GM12878 (cell line): ENCODE measurements around the gene MCEMP1. TPM values are rescaled to one million over a fixed set of nuclear protein-coding genes. Genes with fewer than 3 reads are reported as not detected.

ENCODE experiments used
- ATAC-seq: fragments of 200-7000 bp; cut with Tn5 transposase; 3 replicates; pipeline ENCODE4 v1.9.1; 2020; ENCODE audit warnings: mild to moderate bottlenecking, moderate library complexity
- BruUV-seq: library from RNA; stranded (reverse); fragments of 400-500 nt; replicated peaks from 2 replicates; lab custom pipeline; 2021; lab: Mats Ljungman, UMichigan
- CTCF ChIA-PET: fragments of 300-600 bp; sonication (Branson Sonifier 250); formaldehyde crosslinking; extraction: SDS; loops from one replicate; lab custom pipeline; 2021; ENCODE audit warnings: inconsistent platforms; lab: Yijun Ruan, JAX
- POLR2A ChIA-PET: fragments of 350-600 bp; formaldehyde crosslinking; extraction: SDS; loops from one replicate; lab custom pipeline; 2021; ENCODE audit warnings: inconsistent platforms; lab: Charles Lee
- RAD21 ChIA-PET: fragments of 300-600 bp; sonication (Branson Sonifier 250); formaldehyde crosslinking; loops from one replicate; lab custom pipeline; 2023; ENCODE audit warnings: antibody characterized with exemption; ENCODE audit not compliant: unreplicated experiment; lab: Charles Lee
- SMC1A ChIA-PET: fragments of 300-600 bp; sonication (Branson Sonifier 250); formaldehyde crosslinking; loops from one replicate; lab custom pipeline; 2023; ENCODE audit not compliant: unreplicated experiment, uncharacterized antibody; lab: Charles Lee
- DNase-seq: peaks from one replicate; pipeline ENCODE4 v3.0.0-alpha.2; 2011; ENCODE audit warnings: low read depth, low spot score
- FAIRE-seq: peaks from 3 replicates; lab custom pipeline; 2011; peaks lifted over from hg19 to GRCh38; lab: Jason Lieb, UNC
- H2AFZ ChIP-seq: 2 replicates; pipeline ENCODE4 v1.6.0; 2011; ENCODE audit warnings: low read depth, low read length, control low read depth; ENCODE audit not compliant: control insufficient read depth
- H3K27ac ChIP-seq: 2 replicates; pipeline ENCODE4 v1.5.1; 2011; ENCODE audit warnings: control low read depth; ENCODE audit not compliant: control insufficient read depth, insufficient read depth
- H3K27me3 ChIP-seq, 2 experiments: replicated peaks in 1 of 2; 2 replicates each; pipeline versions ENCODE4 v1.6.0 to v1.6.1; 2011; ENCODE audit warnings: low read length in 1 of 2; ENCODE audit not compliant: control insufficient read depth in 2 of 2, insufficient read depth in 2 of 2
- H3K36me3 ChIP-seq, 2 experiments: 2 replicates each; pipeline ENCODE4 v1.5.1; 2011; ENCODE audit warnings: low read length in 1 of 2; ENCODE audit not compliant: control insufficient read depth in 2 of 2, insufficient read depth in 2 of 2
- H3K4me1 ChIP-seq: 2 replicates; pipeline ENCODE4 v1.6.1; 2011; ENCODE audit warnings: mild to moderate bottlenecking, low read length, moderate library complexity, mixed read lengths; ENCODE audit not compliant: control insufficient read depth, insufficient read depth
- H3K4me2 ChIP-seq: 2 replicates; pipeline ENCODE4 v1.6.0; 2011; ENCODE audit warnings: control low read depth; ENCODE audit not compliant: control insufficient read depth, insufficient read depth
- H3K4me3 ChIP-seq: fragments of 200-600 bp; sonication (generic); 2 replicates; pipeline ENCODE4 v1.5.1; 2016
- H3K79me2 ChIP-seq: 2 replicates; pipeline ENCODE4 v1.6.0; 2011; ENCODE audit warnings: low read length; ENCODE audit not compliant: control insufficient read depth, insufficient read depth
- H3K9ac ChIP-seq: 2 replicates; pipeline ENCODE4 v1.8.0; 2011; ENCODE audit warnings: low read length, control low read depth, mixed read lengths; ENCODE audit not compliant: control insufficient read depth, insufficient read depth
- H3K9me3 ChIP-seq: replicated peaks from 3 replicates; pipeline ENCODE4 v1.5.1; 2011; ENCODE audit warnings: mild to moderate bottlenecking, low read length; ENCODE audit not compliant: control insufficient read depth, insufficient read depth
- H4K20me1 ChIP-seq: 2 replicates; pipeline ENCODE4 v1.6.0; 2011; ENCODE audit not compliant: control insufficient read depth, insufficient read depth
- BCL3 ChIP-seq: IDR thresholded peaks from 2 replicates; pipeline ENCODE4 v1.6.1; 2011; ENCODE audit warnings: borderline replicate concordance, low read depth, mild to moderate bottlenecking, moderate library complexity, low read length; ENCODE audit not compliant: insufficient read depth, poor library complexity, severe bottlenecking
- ELK1 ChIP-seq: IDR thresholded peaks from 2 replicates; pipeline ENCODE4 v1.6.1; 2012; ENCODE audit warnings: low read depth, low read length, improper control_type of control experiment
- NRF1 ChIP-seq: conservative IDR thresholded peaks from 2 replicates; pipeline ENCODE4 v1.6.1; 2011; ENCODE audit warnings: mild to moderate bottlenecking, low read depth, low read length, improper control_type of control experiment
- WRNIP1 ChIP-seq: IDR thresholded peaks from 2 replicates; pipeline ENCODE4 v1.6.1; 2011; ENCODE audit warnings: low read depth, low read length, improper control_type of control experiment, borderline replicate concordance
- ZBED1 ChIP-seq: IDR thresholded peaks from 2 replicates; pipeline ENCODE4 v1.6.1; 2016; ENCODE audit warnings: borderline replicate concordance
- WGBS: methylation state at CpG from one replicate; pipeline ENCODE4 v1.1.6; 2016; ENCODE audit warnings: low lambda C conversion rate; ENCODE audit not compliant: insufficient replicate concordance, insufficient coverage; ENCODE audit errors: missing lambda C conversion rate; 5-methylcytosine and 5-hydroxymethylcytosine counted together
- in situ Hi-C: fragments of 300-500 bp; cut with MboI; formaldehyde crosslinking; loops from 9 replicates; pipeline ENCODE4 v1.14.3; 2018; ENCODE audit warnings: mixed read lengths
- intact Hi-C: fragments of 100-400 bp; cut with micrococcal nuclease; formaldehyde crosslinking; loops from one replicate; pipeline ENCODE4 v1.14.2; 2022; ENCODE audit not compliant: unreplicated experiment
- polyA plus RNA-seq, 11 experiments: library from polyadenylated mRNA; depleted of rRNA in 4 of 11; unstranded in 6 of 11; stranded (reverse) in 5 of 11; fragments of >200 nt; fragmentation: Nextera tagmentation in 4 of 11; fragmentation: Illumina TruSeq in 1 of 11; extraction: Ambion mirVana in 4 of 11; extraction: Trizol in 1 of 11; gene quantifications; 1 replicate in 1 of 11; 2 replicates in 10 of 11; pipeline versions ENCODE4 v1.2.1 to v1.2.3, GENCODE V29; 2011 to 2016; ENCODE audit warnings: inconsistent platforms in 2 of 11, missing spikeins in 2 of 11, low read depth in 1 of 11
- total RNA-seq, 4 experiments: library from RNA; depleted of rRNA in 3 of 4; stranded (reverse); fragments of >200 nt in 3 of 4; fragmentation: Illumina TruSeq in 1 of 4; extraction: Trizol in 1 of 4; gene quantifications; 2 replicates each; pipeline versions ENCODE4 v1.2.1 to v1.2.3, GENCODE V29; 2013 to 2021

Gene MCEMP1
- total and polyA plus RNA-seq, 10 of the 15 experiments (the other 5 are each of a cell fraction or from before 2014, with no cell fraction given), result 0.08 to 0.55 (median 0.26) TPM; not detected in 1

- ChIA-PET CTCF (interaction anchor here (0.6 to 2.5 kb wide), 30 partner anchors 18 to 580 kb away, joined by 3 to 40 read pairs (median 5); partner anchors contain the start of genes CD209, MAP2K7, PET100 and SNAPC2), POLR2A (interaction anchor here (1.4 to 1.9 kb wide), 2 partner anchors 19 to 120 kb away, joined by 9 to 10 read pairs; no protein-coding TSS in a partner anchor), SMC1A (interaction anchor here (1.0 to 2.9 kb wide), 13 partner anchors 16 to 610 kb away, joined by 3 to 26 read pairs (median 3); partner anchors contain the start of genes FCER2 and ZNF557), RAD21 (interaction anchor here (0.8 to 1.7 kb wide), 14 partner anchors 19 to 577 kb away, joined by 3 to 23 read pairs (median 4); partner anchors contain the start of genes FCER2 and SNAPC2)
- FAIRE-seq (no peak), DNase-seq (no peak), ATAC-seq (no peak)
- intact Hi-C loops (loop anchor here (1.0 to 10.0 kb wide), 4 partner anchors 112 to 295 kb away; partner anchors contain the start of gene MAP2K7), in situ Hi-C loops (loop anchor here (5.0 kb wide), 1 partner anchor 113 kb away; no protein-coding TSS in a partner anchor)
- Histone ChIP-seq H3K27me3 (no peaks in the 10 kb centered on the region), H3K4me2 (peak overlapping the region; percentile 88), H3K4me3 (peak overlapping the region; percentile 85; the same call in 1 of the 2 replicates), H4K20me1 (no peaks in the 10 kb centered on the region), H3K27ac (no peak overlapping the region), H3K4me1 (peaks cover 44% of the 10 kb centered on the region), H2AFZ (peak overlapping the region; percentile 91), H3K36me3 (peaks cover 0 to 3% of the 10 kb centered on the region in 2 experiments; a peak in 2 of 4 replicates), H3K79me2 (peaks cover 23% of the 10 kb centered on the region), H3K9me3 (no peaks in the 10 kb centered on the region; the same call in 2 of the 3 replicates), H3K9ac (no peak overlapping the region; the same call in 1 of the 2 replicates)
- WGBS, result 43% methylated on average over 20 of the region's 22 CpGs
- no TSS peak for BruUV-seq
- TF ChIP-seq WRNIP1 (0 out of 2 replicates have a peak, but pooled peaks have one; percentile 31), NRF1 (no peak), BCL3 (peak; percentile 60), ZBED1 (no peak), ELK1 (no peak)
- TF ChIP-seq, all 136 proteins: peak for 2
Observed at GRCh38 chr19:7679771-7680605, 3.1 kb downstream of the MCEMP1 start.
